NCI-H526 (cell line): Measurements from ENCODE around the gene SCN2B.
"Not testable (repeated sequence)": the region's sequence is repeated elsewhere in the genome, so short reads cannot be mapped to it uniquely, and the experiment has no call there.

Experiments used
- DNase-seq, 2 experiments: peaks; one replicate each; lab custom pipeline; 2025; lab: John Stamatoyannopoulos, UW

SCN2B gene

DNA sequence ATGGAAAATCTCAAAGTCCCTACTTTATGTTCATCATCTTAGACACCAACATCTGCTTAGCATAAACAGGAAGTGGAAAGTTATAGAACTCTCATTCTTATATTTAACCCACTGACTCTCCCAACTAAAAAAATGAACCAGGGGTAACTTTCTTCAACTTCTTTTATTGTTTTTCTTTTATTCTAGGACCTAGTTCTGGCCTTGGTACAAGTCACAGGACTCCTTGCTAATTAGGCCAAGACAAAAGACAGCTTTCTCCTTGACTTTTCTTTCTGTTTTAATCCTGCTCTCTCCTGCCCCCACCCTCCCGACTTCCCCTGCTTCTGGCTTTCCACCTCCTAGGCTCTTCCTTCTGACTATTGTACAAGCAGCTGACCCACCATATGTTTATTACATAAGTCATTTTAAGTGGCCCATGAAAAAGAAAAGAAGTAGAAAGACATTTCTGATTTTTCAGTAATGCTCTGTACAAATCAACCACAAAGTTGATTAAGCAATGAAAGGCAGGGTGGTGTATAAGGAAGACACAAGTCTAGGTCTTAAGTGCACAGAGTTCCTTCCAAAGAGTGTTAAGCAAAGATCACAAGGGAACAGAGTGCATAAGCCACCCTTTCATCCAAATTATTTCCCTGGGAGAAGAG is 30.1 kb upstream of the SCN2B start:
- no peak for DNase-seq

DNA sequence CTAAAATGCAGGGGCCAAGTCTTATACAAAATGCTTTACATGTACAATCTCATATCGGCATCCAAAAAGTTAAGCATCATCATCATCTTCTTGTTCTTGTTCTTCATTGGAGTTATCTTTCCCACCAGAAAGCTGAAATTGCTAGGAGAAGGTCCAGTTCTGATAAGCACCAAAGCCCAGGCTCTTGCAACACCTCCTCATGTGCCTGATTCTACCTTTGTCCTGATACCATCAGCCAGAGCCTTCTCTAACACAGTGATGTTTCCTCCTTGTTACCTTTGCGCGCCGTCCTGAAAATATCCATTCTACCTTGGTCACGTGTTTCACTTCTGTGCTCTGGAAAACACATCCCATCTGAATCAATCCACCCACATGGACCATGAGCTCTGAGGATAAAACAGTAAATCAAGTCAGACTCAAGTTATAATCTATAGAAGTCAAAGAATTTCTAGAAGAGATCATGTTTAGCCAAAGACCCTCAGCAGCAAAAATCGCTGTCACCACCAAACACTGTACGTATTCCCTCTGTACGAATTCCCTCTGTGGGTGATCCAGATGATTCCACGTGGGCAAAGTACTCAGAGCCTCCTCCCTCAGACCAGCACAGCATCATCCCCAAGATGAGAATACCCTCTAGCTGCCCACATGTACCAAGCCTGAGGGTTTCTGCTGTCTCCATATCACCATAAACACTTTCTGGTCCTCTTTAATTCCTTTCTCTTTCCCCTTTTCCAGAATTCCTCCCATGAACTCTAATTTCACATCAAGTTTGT is 29.4 kb upstream of the SCN2B start:
- no peak for DNase-seq

GRCh38 chr11:118202599-118203422 is 26.4 kb upstream of the SCN2B start:
- no peak for DNase-seq

DNA sequence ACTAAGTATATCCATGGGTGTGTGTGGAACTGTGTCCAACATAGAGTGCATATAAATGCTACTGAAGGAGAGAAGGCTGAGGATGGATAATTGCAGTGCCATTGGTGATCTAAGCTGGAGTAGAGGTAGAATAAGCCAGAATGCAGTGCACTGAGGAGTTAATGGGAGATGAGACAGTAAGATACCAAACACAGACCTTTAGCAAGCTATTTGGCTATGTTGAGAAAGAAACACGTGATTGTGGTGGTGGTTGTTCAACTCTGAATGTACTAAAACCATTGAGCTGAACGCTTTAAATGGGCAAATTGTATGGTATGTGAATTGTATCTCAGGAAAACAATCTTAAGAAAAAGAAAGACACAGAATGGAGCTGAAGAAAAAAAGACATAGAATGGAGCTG is 25.5 kb upstream of the SCN2B start:
- no peak for DNase-seq

DNA sequence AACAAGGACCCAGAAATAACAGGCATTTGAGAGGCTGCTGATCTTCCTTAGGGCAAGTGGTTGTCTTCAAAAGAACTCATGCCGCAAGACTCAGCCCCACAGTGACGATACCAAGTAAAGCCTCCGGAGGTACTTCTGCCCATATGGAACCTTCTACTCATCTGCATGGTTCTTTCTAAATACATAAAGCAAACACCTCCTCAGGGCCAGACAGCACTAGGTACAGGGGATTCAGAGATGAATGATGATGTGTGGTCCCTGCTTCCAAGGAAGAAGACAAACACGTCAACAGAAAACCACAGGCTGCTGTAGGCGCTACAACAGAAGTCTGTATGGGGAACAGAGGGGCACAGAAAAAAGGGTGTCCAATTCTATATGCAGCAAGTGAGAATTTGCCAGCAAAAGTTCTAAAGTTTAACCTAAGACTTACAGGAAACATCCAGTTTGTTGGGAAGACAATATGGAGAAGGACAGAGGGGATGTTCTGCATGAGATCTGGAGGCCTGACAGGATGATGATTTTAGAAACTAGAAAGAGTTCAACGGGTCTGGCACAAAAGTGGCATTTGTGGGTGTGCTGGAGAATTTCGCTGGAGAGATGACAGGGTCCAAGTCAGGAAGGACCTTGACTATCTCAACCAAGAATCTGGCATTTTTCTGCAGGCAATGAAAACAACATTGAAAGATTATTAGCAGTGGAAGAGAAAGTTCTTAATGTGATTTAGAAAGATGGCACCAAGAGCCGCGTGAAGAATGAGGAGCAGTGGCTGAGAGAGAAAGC is 24.7 kb upstream of the SCN2B start:
- DNase-seq = no peak

- no peak for DNase-seq
Measured at GRCh38 chr11:118200497-118200896, 24.1 kb upstream of the SCN2B start.

DNA sequence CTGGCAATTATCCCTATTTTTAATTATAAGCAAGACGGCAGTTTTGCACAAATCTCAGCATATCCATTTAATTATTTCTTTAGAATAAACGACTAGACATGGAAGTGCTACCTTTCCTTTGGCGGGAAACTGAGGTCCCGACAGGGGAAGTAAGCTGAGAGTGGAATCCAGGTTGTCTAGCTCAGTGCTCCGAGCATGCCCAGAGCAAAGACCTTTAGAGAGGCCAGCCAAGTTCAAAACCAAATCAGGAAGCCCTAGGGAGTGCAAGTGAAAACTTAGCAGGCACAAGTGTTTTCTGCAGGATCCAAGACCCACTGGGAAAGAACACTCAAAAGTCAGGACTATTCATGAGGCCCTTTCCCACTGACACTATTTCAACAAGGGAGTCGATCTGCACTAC is 22.7 kb upstream of the SCN2B start:
- DNase-seq = no peak

- DNase-seq = peak; percentile 81 to 97
Measured at GRCh38 chr11:118198370-118198769, 21.9 kb upstream of the SCN2B start.

DNA sequence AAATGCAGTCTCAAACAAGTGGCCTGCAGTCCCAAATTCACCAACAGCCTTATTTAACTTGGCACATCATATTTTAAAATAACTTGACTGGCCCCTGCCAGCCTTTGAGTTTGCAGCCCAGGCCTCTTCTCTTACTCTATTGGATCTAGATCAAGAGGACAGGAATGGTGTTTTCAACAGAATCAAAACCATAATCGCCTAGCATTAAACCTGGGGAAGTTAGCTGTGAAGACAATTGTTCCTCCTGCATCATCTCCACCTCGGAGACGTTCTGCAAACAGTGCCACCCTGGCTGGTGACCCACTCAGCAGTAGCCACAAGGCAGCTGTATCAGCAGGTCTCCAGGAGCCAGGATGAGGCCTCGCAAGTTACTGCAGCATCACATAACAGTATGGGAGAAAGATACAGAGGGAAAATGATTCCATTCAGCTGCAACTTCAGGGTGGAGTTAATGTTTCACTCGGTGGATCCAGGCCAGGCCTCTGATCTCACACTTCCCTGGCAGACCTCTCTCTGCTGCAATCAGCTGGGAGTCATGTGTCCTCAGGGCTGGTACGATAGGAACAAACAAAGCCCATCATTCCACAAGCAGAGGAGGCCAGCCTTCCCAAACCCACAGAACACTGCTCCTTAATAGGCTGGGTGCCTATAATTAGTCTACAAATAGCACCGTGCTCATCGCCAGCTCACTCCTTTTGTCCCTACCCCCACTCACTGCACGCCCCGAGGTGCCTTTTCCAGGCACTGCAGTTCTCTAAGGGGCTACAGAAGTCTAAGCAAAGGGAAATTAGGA is 18.6 kb upstream of the SCN2B start:
- DNase-seq = peak; percentile 94 to 95

DNA sequence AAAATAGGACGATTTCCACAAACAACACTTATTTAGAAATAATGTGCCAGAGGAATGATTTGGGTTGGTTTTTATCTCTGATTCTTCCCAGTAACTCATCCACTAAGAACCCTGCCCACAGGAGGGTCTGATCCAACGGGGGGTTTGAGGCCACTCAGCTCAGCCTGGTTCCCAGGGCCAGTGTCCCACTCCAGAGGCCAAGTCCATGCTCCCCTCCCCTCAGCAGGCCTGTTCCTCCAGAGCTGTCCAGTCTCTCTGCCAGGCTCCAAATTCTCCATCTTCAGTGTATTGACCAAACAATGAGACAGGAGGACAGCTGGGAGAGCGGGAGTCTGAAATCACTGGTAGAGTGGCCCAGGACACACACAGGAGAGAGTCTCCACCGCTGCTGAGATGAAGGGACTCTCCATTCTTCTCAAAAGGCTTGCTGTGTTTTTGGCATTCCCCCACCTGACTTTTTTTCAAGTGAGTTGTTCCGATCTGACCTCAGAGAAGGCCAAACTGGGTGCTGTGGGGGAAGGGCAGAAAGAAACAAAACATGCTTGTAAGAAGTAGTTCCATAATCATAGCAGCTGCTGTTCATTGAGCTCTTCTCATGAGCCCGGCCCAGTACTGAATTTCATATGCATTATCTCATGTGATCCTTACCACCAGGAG is 17.6 kb upstream of the SCN2B start:
- peak; percentile 92 to 93 for DNase-seq

GRCh38 chr11:118192817-118193216 is 16.4 kb upstream of the SCN2B start:
- DNase-seq = not testable (repeated sequence)

DNA sequence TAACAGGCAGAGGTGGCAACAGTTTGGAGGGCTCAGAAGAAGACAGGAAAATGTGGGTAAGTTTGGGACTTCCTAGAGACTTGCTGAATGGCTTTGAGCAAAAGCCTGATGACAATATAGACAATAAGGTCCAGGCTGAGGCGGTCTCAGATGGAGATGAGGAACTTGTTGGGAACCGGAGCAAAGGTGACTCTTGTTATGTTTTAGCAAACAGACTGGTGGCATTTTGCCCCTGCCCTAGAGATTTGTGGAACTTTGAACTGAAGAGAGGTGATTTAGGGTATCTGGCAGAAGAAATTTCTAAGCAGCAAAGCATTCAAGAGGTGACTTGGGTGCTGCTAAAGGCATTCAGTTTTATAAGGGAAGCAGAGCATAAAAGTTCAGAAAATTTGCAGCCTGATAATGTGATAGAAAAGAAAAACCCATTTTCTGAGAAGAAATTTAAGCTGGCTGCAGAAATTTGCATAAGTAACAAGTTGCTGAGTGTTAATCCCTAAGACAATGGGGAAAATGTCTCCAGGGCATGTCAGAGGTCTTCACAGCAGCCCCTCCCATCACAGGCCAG is 14.6 kb upstream of the SCN2B start:
- DNase-seq = not testable (repeated sequence)

DNA sequence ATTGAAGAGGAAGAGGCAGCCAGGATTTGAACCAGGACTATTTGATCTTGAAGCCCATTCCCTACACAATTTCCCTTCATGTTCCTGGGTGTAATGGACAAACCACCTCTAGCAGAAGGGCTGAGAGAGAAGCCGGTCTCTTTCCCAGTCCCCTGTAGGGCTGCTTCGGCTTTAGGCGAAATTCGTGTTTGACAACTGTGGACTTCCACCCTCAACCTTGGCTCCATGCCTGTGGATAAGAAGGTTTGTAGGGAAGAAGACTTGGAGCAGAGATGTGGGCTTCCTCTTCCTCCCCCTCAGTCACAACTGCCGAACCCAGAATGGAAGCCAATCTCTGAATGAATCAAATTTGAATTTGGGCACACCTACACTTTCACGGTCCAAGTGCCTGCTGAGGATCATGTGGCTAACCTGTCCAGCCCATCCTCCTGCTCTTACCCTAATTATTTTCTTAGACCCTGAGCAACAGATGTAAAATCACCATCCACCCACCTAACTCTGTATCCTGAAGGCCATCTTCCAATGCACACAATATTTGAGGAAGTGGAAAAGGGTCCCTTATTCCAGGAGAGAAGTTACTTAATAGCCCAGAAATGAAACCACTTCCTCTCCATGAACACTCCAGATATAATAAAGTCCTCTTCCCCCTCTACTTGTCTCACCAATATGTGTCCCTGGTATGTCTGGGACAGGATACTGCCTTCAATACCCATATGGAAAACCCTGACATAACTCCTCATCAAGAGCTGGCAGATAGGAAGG is 10.1 kb upstream of the SCN2B start:
- DNase-seq = no peak

DNA sequence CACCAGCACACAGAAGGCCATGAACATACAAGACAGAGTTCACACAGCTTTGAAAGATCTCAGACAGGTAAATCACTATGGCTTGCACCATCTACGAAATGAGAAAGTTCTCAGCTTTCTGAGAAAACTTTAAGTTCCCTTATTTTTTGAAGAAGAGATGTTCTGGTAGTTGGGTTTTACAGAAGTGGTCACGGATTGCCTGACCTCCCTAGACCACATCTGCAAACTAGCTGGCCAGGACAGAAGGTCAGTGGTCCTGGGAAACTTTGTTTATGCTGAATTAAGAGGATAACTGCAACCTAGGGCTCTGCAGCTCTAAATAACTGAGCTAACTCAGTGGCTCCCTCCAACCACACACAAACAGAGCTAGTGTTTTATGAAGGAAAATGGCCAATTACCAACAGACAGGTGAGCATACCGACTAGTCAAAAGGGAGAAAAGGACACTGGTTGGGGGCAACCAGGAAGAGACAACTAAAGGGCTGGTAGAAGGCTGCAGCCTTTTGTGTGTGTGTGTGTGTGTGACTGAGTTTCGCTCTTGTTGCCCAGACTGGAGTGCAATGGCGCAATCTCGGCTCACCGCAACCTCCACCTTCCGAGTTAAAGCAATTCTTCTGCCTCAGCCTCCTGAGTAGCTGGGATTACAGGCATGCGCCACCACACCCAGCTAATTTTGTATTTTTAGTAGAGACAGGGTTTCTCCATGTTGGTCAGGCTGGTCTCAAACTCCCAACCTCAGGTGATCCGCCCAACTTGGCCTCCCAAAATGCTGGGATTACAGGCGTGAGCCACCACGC is 8.5 kb upstream of the SCN2B start:
- no peak for DNase-seq

- not testable (repeated sequence) for DNase-seq
Measured at GRCh38 chr11:118183691-118184090, 7.3 kb upstream of the SCN2B start.

GRCh38 chr11:118180300-118180703 is 3.9 kb upstream of the SCN2B start:
- DNase-seq = peak; percentile 70 to 93

- DNase-seq = no peak
Measured at GRCh38 chr11:118176778-118177134, 317 bp upstream of the SCN2B start.
